ENCODE results near the gene PCNX3.

DNA sequence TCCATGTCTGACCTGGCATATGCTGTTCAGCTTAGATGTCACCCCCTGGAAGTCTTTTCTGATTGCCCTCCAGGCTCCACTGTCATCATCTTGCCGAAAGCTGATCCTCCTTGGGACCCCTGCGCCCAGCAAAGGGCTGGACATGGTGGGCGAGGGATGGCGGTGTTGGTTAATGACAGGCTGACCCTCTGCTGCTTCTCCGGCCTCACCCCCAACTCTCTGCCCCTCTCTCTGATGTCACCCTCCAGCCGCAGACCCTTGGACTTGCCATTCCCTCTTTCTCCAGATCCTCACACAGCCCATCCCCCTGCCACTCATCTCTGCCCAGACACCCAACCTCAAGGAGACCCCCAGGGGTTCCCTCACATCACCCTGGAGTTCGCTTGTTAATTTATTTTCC lies 37.4 kb upstream of the PCNX3 start:
- TF ChIP-seq CTCF (IDR thresholded peaks at IDR 0.05) (no peak), POLR2A (IDR thresholded peaks at IDR 0.05) (no peak), POLR2AphosphoS5 (IDR thresholded peaks at IDR 0.05) (no peak), EP300 (IDR thresholded peaks at IDR 0.05; ENCODE audit: low read depth) (no peak)
